Thoracic aorta (tissue), 2 donors: ENCODE results near the gene INSIG1. TPM values are rescaled to one million over a fixed set of nuclear protein-coding genes. Genes with fewer than 3 reads are reported as not detected.

Experiments used
- ATAC-seq: fragments of 150-250 bp; one replicate; pipeline ENCODE4 v1.8.0; 2017; ENCODE audit warnings: low read depth; ENCODE audit not compliant: insufficient number of reproducible peaks, low FRiP score
- DNase-seq: peaks from one replicate; pipeline ENCODE4 v3.0.0-alpha.2; 2020; ENCODE audit warnings: low spot score
- H3K27ac ChIP-seq, 2 donors: fragments of 200-600 bp; sonication (generic); 1 replicate in 1 of 2; 2 replicates in 1 of 2; pipeline ENCODE4 v1.5.1; 2016; ENCODE audit warnings: mild to moderate bottlenecking in 2 of 2, moderate library complexity in 2 of 2
- H3K27me3 ChIP-seq: fragments of 200-600 bp; sonication (generic); replicated peaks from 2 replicates; pipeline ENCODE4 v1.6.0; 2016; ENCODE audit warnings: mild to moderate bottlenecking; ENCODE audit not compliant: insufficient read depth
- H3K36me3 ChIP-seq: fragments of 200-600 bp; sonication (generic); one replicate; pipeline ENCODE4 v1.5.1; 2016
- H3K4me1 ChIP-seq, 2 donors: fragments of 200-600 bp; sonication (generic); 1 replicate in 1 of 2; 2 replicates in 1 of 2; pipeline versions ENCODE4 v1.5.1 to v1.6.0; 2016; ENCODE audit warnings: low read depth in 2 of 2, mild to moderate bottlenecking in 1 of 2; ENCODE audit not compliant: control insufficient read depth in 1 of 2
- H3K4me3 ChIP-seq: fragments of 200-600 bp; sonication (generic); 2 replicates; pipeline ENCODE4 v1.5.1; 2016; ENCODE audit warnings: mild to moderate bottlenecking
- H3K9me3 ChIP-seq: fragments of 200-600 bp; sonication (generic); 2 replicates; pipeline ENCODE4 v1.5.1; 2016
- total RNA-seq, 2 donors: library from RNA; depleted of rRNA; stranded (reverse); fragments of >200 nt; gene quantifications; one replicate each; pipeline versions ENCODE4 v1.1.0 to v1.2.3, GENCODE V29; 2016
- TF ChIP-seq, protein P1 (sequence below): fragments of 200-600 bp; sonication (generic); IDR thresholded peaks from one replicate; pipeline ENCODE4 v1.5.1; 2019; ENCODE audit warnings: antibody characterized with exemption

INSIG1 gene
- total RNA-seq, 2 donors from 2014 or later: 42.9 to 83.2 TPM

DNA sequence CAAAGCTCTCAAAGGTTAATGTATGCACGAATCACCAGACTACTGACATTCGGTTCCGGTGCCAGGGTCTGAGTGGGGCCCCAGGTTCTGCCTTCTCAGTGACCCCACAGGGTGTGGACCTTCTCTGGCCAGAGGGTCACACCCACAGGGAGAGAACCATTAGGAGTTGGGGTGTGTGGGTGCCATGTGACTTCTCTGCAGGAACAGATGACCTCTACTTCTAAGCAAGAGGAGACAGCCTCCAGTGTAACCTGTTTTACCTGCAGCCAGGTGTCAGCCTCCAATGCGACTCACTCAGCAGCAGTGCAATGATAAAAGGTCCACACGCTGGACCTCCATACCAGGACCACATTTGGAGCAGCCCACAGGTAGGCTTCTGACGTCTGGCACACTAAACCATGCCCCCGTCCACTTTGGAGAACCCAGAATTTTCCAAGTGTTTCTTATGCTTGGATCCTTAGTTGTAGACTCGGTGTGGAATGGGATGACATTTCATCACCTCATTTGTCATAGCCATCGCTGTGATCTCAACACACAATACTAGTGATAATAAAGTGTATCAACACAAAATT lies 16.2 kb upstream of the INSIG1 start:
- TF ChIP-seq, protein P1, sequence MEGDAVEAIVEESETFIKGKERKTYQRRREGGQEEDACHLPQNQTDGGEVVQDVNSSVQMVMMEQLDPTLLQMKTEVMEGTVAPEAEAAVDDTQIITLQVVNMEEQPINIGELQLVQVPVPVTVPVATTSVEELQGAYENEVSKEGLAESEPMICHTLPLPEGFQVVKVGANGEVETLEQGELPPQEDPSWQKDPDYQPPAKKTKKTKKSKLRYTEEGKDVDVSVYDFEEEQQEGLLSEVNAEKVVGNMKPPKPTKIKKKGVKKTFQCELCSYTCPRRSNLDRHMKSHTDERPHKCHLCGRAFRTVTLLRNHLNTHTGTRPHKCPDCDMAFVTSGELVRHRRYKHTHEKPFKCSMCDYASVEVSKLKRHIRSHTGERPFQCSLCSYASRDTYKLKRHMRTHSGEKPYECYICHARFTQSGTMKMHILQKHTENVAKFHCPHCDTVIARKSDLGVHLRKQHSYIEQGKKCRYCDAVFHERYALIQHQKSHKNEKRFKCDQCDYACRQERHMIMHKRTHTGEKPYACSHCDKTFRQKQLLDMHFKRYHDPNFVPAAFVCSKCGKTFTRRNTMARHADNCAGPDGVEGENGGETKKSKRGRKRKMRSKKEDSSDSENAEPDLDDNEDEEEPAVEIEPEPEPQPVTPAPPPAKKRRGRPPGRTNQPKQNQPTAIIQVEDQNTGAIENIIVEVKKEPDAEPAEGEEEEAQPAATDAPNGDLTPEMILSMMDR: no peak
- Histone ChIP-seq H3K9me3 (no peaks in the 10 kb centered on the region), H3K27ac (no peak overlapping the region), H3K27me3 (no peaks in the 10 kb centered on the region), H3K36me3 (no peaks in the 10 kb centered on the region), H3K4me1 (no peaks in the 10 kb centered on the region), H3K4me3 (no peak overlapping the region)
- DNase-seq (no peak), ATAC-seq (no peak)

DNA sequence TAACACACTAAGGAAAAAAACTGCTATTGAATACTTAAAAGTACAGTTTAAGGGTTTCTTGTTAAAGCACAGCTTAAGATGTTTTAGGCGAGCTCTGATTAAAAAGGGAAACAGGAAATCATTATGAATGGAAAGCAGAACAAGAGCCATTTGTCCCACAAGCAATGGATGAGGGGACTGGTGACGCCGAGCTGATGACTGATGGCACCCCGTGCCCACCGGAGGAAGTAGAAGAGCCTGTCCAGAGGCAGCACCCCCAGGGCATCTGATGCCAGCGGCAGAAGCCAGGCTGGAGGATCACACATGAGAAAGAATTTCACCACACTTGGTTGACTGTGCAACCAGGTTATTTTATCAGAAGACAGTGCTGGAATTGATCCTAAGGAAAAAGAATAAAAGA lies 15.0 kb upstream of the INSIG1 start:
- no peak for ATAC-seq
- H3K4me1 ChIP-seq: no peaks in the 10 kb centered on the region
- no peaks in the 10 kb centered on the region for H3K36me3 ChIP-seq
- H3K4me3 ChIP-seq: no peak overlapping the region
- H3K27me3 ChIP-seq: no peaks in the 10 kb centered on the region
- TF ChIP-seq, protein P1: no peak
- DNase-seq: no peak
- H3K9me3 ChIP-seq: no peaks in the 10 kb centered on the region
- H3K27ac ChIP-seq: no peak overlapping the region

DNA sequence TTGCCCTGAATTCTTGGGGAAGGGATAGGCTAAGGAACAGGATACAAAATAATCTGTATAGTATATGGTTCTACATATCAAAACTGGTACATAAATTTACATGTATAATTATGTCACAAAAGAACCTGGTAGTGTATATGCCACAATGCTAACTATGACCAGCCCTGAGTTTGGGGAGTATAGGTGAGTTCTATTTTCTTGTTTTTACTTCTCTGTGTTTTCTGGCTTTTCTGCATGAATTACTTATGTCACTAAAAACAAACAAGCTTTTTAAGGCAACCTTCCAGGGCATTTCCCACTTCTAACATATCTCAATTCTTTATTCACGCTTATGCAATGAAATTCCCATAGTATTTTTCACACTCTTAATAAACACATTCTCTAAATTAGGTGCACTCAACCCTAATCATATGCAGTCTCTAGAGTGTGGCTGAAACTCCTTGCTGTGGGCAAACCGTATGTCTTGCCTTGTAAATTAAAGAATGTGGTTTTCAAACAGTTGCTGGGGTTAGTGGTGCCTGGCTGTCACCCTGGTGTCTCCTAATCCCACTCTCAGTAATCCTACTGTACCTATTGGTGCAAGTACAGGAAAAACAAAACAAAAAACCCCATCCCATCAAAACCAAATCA lies 14.0 kb upstream of the INSIG1 start:
- Histone ChIP-seq H3K4me3 (no peak overlapping the region), H3K27ac (no peak overlapping the region), H3K36me3 (no peaks in the 10 kb centered on the region), H3K4me1 (no peaks in the 10 kb centered on the region), H3K27me3 (no peaks in the 10 kb centered on the region), H3K9me3 (no peaks in the 10 kb centered on the region)
- DNase-seq: no peak
- no peak for ATAC-seq
- TF ChIP-seq, protein P1: no peak

DNA sequence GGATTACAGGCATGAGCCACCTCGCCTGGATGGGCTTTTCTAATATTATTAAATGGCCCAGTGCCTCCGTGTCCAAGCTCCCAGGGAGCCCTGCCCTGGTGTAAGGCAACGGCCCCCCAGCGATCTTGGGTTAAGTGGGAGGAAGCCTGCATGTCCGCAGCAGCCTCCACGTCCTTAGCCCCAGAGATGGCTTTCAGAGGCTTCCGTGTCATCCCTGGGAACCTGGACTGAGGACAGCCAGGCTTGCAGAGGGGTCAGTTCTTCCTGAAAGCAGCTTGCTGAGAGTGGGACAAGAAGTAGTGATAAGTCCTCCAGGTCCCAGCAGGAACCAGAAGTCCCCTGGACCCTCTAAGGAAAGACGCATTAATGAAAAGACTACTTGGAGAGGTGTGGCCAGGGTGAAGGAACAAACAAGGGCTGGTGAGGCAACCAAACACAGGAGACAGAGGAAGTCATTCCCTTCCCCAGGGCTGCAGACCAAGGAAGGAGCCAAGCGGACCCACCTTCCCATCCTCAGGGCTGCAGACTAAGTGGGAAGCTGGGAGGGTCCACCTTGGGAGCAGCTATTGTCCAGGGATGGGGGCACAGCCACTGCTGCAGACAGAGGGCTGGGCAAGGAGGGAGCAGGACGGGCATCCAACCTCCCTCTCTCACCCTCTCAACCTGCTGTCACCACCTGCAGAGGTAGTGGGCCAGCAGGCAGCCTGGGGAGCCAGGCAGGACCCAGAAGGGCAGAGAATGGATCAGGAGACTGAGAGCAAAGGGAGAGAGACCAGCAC lies 13.0 kb upstream of the INSIG1 start:
- no peaks in the 10 kb centered on the region for H3K9me3 ChIP-seq
- DNase-seq (no peak), ATAC-seq (no peak)
- H3K4me3 ChIP-seq: no peak overlapping the region
- H3K4me1 ChIP-seq: no peaks in the 10 kb centered on the region
- no peaks in the 10 kb centered on the region for H3K27me3 ChIP-seq
- no peaks in the 10 kb centered on the region for H3K36me3 ChIP-seq
- no peak overlapping the region for H3K27ac ChIP-seq
- TF ChIP-seq, protein P1: no peak

DNA sequence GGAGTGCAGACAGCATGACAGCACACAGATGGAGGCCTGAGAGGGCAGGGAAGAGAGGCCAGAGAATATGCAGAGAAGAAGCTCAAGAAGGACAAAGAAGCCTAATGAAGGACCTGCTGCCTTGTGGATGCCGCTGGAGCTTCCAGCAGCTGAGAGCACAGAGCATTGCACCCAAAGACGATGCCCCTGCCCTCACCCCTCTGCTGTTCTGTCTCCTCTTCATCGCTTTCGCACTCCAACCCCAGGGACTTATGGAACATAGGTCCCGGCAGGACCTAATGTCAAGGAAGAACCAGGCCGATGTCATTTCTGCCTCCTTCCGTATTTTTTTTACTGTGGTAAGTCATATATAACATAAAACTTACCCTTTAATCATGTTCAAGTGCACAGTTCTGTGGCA lies 12.3 kb upstream of the INSIG1 start:
- ATAC-seq: no peak
- no peak for DNase-seq
- no peaks in the 10 kb centered on the region for H3K4me1 ChIP-seq

More for the DNA sequence above, 12.3 kb upstream of the INSIG1 start:
- Histone ChIP-seq H3K4me3 (no peak overlapping the region), H3K9me3 (no peaks in the 10 kb centered on the region), H3K27ac (no peak overlapping the region), H3K27me3 (no peaks in the 10 kb centered on the region), H3K36me3 (no peaks in the 10 kb centered on the region)
- TF ChIP-seq, protein P1: no peak
